DND-41 (cell line): ENCODE data around the gene USH1C.

Experiments
- ATAC-seq: fragments of 200-7000 bp; cut with Tn5 transposase; 3 replicates; pipeline ENCODE4 v1.9.1; 2021; ENCODE audit warnings: low read depth; ENCODE audit not compliant: insufficient read depth
- DNase-seq: peaks from one replicate; pipeline ENCODE4 v3.0.0-alpha.2; 2020
- H2AFZ ChIP-seq: 2 replicates; pipeline ENCODE4 v1.6.0; 2012; ENCODE audit warnings: low read depth, low read length
- H3K27ac ChIP-seq: 2 replicates; pipeline ENCODE4 v1.5.1; 2012; ENCODE audit warnings: low read length, inconsistent platforms
- H3K27me3 ChIP-seq: fragments of 200-600 bp; sonication (generic); 2 replicates; pipeline ENCODE4 v1.6.0; 2012; ENCODE audit warnings: low read length, mild to moderate bottlenecking, inconsistent platforms; ENCODE audit not compliant: insufficient read depth, poor library complexity
- H3K36me3 ChIP-seq: 2 replicates; pipeline ENCODE4 v1.5.1; 2012; ENCODE audit warnings: low read length, inconsistent platforms; ENCODE audit not compliant: insufficient read depth
- H3K4me1 ChIP-seq: 2 replicates; pipeline ENCODE4 v1.5.1; 2012; ENCODE audit warnings: mild to moderate bottlenecking, low read length; ENCODE audit not compliant: insufficient read depth
- H3K4me2 ChIP-seq: 2 replicates; pipeline ENCODE4 v1.6.0; 2012; ENCODE audit warnings: mild to moderate bottlenecking, moderate library complexity, low read length, inconsistent platforms; ENCODE audit not compliant: insufficient read depth
- H3K4me3 ChIP-seq, 2 experiments: fragments of 200-600 bp in 1 of 2; shearing (Covaris generic) in 1 of 2; 2 replicates each; pipeline ENCODE4 v1.5.1; 2012 to 2016; ENCODE audit warnings: inconsistent platforms in 2 of 2, low read length in 2 of 2, mild to moderate bottlenecking in 2 of 2, low read depth in 1 of 2, moderate library complexity in 1 of 2
- H3K79me2 ChIP-seq: 2 replicates; pipeline ENCODE4 v1.6.0; 2012; ENCODE audit warnings: low read length, inconsistent platforms; ENCODE audit not compliant: insufficient read depth
- H3K9ac ChIP-seq: 2 replicates; pipeline ENCODE4 v1.6.0; 2012; ENCODE audit warnings: low read depth, mild to moderate bottlenecking, inconsistent platforms, low read length, moderate library complexity
- H3K9me3 ChIP-seq: 2 replicates; pipeline ENCODE4 v1.5.1; 2012; ENCODE audit warnings: low read length, moderate library complexity, mild to moderate bottlenecking, inconsistent platforms; ENCODE audit not compliant: insufficient read depth, severe bottlenecking
- H4K20me1 ChIP-seq: 2 replicates; pipeline ENCODE4 v1.6.0; 2012; ENCODE audit warnings: low read length; ENCODE audit not compliant: insufficient read depth
- CTCF ChIP-seq: IDR thresholded peaks from 2 replicates; pipeline ENCODE4 v1.5.1; 2012; ENCODE audit warnings: borderline replicate concordance, low read length, moderate library complexity, mild to moderate bottlenecking; ENCODE audit not compliant: poor library complexity, severe bottlenecking; ENCODE audit errors: extremely low read depth
- EZH2 ChIP-seq: IDR thresholded peaks from 3 replicates; pipeline ENCODE4 v1.6.1; 2012; ENCODE audit warnings: borderline replicate concordance, low read depth, mild to moderate bottlenecking, moderate library complexity, low read length, inconsistent platforms; ENCODE audit not compliant: severe bottlenecking

USH1C gene

GRCh38 chr11:17489751-17490150 is 54.5 kb downstream of the USH1C start:
- H3K27me3 ChIP-seq: no peaks in the 10 kb centered on the region
- no peak overlapping the region for H3K9ac ChIP-seq
- no peak overlapping the region for H3K4me3 ChIP-seq
- H3K9me3 ChIP-seq: no peaks in the 10 kb centered on the region
- H4K20me1 ChIP-seq: no peaks in the 10 kb centered on the region
- no peak overlapping the region for H2AFZ ChIP-seq
- TF ChIP-seq CTCF (no peak), EZH2 (no peak)
- H3K79me2 ChIP-seq: no peaks in the 10 kb centered on the region
- H3K36me3 ChIP-seq: no peaks in the 10 kb centered on the region
- ATAC-seq (no peak), DNase-seq (no peak)
- no peak overlapping the region for H3K27ac ChIP-seq
- H3K4me2 ChIP-seq: no peak overlapping the region
- H3K4me1 ChIP-seq: peaks cover 8% of the 10 kb centered on the region

- Histone ChIP-seq H3K4me3 (no peak overlapping the region), H3K36me3 (no peaks in the 10 kb centered on the region), H3K9ac (no peak overlapping the region), H3K4me1 (peaks cover 8% of the 10 kb centered on the region), H2AFZ (no peak overlapping the region), H3K4me2 (no peak overlapping the region), H4K20me1 (no peaks in the 10 kb centered on the region), H3K27ac (no peak overlapping the region), H3K27me3 (no peaks in the 10 kb centered on the region), H3K79me2 (no peaks in the 10 kb centered on the region), H3K9me3 (no peaks in the 10 kb centered on the region)
- TF ChIP-seq EZH2 (no peak), CTCF (no peak)
- ATAC-seq (no peak), DNase-seq (no peak)
These were observed 55.7 kb downstream of the USH1C start for GRCh38 chr11:17488563-17488962.

GRCh38 chr11:17486646-17487045 is 57.6 kb downstream of the USH1C start:
- Histone ChIP-seq H3K4me3 (no peak overlapping the region), H3K27ac (no peak overlapping the region), H3K4me2 (no peak overlapping the region), H3K9me3 (no peaks in the 10 kb centered on the region), H4K20me1 (no peaks in the 10 kb centered on the region), H3K9ac (no peak overlapping the region), H2AFZ (no peak overlapping the region), H3K4me1 (no peaks in the 10 kb centered on the region), H3K27me3 (no peaks in the 10 kb centered on the region), H3K36me3 (no peaks in the 10 kb centered on the region), H3K79me2 (no peaks in the 10 kb centered on the region)
- ATAC-seq: no peak
- no peak for DNase-seq
- TF ChIP-seq CTCF: no peak
- TF ChIP-seq EZH2: no peak

GRCh38 chr11:17483505-17483904 is 60.7 kb downstream of the USH1C start:
- Histone ChIP-seq H3K36me3 (no peaks in the 10 kb centered on the region), H3K79me2 (no peaks in the 10 kb centered on the region), H3K27ac (no peak overlapping the region), H3K4me2 (no peak overlapping the region), H3K9me3 (no peaks in the 10 kb centered on the region), H3K9ac (no peak overlapping the region), H3K4me1 (peaks cover 17% of the 10 kb centered on the region), H3K27me3 (no peaks in the 10 kb centered on the region), H2AFZ (no peak overlapping the region), H4K20me1 (no peaks in the 10 kb centered on the region), H3K4me3 (no peak overlapping the region)
- ATAC-seq: no peak
- no peak for DNase-seq
- TF ChIP-seq CTCF: no peak
- TF ChIP-seq EZH2: no peak
